GM18907 (cell line): ENCODE measurements around the gene DNAAF5.

Experiments
- ATAC-seq: cut with Tn5 transposase; IDR thresholded peaks from one replicate; pipeline ENCODE4 v1.9.1; 2021; ENCODE audit warnings: mild to moderate bottlenecking, moderate library complexity; ENCODE audit not compliant: unreplicated experiment

The DNAAF5 gene

GRCh38 chr7:726084-726853 lies at the start of gene DNAAF5:
DNAAF5 (plus strand) TSS chr7:726699; CDS start chr7:726721, 22 bp downstream.
- peak; percentile 82 for ATAC-seq

- ATAC-seq = no peak
These were observed 49.5 kb upstream of the DNAAF5 start for GRCh38 chr7:676972-677385.

DNA sequence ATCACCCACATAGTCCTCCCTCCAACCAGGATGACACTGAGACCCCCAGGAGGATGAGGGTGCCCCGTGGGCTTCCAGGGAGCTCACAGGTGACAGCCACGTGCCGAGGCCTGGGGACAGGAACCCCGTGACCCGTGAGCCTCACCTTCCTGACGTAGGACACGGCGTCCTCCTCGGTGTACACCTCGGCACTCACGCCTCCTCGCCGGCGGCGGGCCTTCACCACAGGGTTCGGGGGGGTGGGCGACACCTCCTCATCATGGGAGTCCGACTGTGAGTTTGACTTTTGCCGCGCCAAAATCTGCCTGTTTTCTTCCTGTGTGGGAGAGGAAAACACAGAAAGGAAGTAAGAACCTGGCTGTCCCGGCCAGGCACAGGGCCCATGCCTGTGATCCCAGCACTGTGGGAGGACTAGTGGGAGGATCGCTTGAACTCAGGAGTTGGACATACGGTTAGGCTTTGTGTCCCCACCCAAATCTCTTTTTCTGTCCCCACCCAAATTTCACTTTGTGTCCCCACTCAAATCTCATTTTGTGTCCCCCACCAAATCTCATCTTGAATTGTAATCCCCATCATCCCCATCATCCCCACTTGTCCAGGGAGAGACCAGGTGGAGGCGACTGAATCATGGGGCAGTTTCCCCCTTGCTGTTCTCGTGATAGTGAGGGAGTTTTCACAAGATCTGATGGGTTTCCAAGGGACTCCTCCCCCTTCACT lies 45.9 kb upstream of the DNAAF5 start:
- ATAC-seq = no peak

DNA sequence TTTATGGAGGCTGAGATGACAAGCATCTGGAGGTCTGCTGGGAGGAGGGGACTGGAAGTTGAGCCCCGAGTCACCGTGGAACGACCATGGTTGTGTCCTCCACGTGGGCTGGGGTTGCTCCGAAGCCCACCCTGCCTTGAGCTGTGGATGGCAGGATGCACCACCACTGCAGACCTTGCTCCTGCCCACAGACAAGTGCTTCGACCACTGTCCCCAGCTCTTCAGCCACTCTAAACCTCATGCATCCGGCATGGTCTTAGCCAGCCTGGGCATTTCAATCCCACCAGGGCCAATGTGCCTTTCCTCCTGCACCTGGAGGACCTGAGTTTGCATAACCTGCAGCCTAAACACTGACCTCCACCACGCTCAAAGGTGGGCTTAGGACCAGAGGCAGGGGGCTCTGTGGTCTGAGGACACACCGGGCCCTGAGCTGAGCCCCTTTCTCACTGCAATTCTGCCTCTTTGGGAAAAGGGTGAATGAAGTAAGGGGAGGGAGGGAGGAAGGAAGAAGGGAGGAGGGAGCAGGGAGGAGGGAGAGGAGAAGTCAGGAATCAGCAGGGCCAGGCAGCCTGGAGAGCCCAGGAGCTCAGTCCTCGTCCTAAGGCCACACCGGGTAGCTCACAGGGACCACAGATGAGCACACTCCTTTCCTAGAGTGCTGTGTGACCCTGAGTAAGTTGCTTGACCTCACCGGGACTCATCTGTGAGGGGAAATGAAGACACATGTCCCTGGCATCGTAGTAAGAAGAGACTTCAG lies 44.8 kb upstream of the DNAAF5 start:
- no peak for ATAC-seq

- no peak for ATAC-seq
These were observed 43.7 kb upstream of the DNAAF5 start for GRCh38 chr7:682810-683209.

DNA sequence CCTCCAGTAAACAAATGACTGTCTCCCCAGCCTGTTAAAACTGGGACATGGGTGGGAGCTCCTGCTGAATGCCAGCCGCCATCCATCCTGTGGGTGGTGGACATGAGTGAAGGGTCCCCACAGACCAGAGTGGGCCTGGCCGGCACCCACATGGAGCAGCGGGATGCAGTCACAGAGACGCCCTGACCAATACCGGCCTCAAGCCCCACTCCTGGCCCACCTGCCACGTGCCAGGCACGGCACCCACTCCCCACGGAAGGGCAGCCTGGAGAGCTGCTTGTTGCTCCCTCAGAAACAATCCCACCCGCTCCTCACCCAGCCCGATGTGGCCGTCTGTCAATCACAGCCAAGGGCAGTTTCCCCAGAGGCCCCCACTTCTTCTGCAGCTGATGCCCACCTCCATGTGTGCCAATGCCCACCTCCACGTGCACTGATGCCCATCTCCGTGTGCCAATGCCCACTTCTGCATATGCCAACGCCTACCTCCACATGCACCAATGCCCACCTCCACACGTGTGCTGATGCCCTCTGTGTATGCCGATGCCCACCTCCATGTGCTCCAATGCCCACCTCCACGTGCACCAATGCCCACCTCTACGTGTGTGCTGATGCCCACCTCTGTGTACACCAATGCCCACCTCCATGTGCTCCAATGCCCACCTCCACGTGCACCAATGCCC lies 42.8 kb upstream of the DNAAF5 start:
- ATAC-seq = no peak

GRCh38 chr7:684416-684815 lies 42.1 kb upstream of the DNAAF5 start:
- ATAC-seq = no peak

DNA sequence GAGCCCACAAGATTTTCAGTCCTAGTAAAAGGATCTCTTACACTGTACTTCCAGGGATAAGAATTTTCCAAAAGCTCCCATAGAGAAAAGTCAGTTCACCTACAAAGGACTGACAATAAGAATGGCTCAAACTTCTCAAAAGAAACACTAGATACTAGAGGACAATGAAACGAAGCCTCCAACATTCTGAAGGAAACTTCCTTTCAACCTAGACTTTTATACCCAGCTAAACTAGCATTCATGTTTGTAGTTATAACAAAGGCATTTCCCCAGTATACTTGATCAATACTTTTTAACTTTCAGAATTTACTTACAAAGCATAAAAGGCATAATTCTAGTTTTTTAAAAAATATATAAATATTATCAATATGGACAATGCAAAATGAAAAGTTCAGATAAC lies 41.0 kb upstream of the DNAAF5 start:
- no peak for ATAC-seq

DNA sequence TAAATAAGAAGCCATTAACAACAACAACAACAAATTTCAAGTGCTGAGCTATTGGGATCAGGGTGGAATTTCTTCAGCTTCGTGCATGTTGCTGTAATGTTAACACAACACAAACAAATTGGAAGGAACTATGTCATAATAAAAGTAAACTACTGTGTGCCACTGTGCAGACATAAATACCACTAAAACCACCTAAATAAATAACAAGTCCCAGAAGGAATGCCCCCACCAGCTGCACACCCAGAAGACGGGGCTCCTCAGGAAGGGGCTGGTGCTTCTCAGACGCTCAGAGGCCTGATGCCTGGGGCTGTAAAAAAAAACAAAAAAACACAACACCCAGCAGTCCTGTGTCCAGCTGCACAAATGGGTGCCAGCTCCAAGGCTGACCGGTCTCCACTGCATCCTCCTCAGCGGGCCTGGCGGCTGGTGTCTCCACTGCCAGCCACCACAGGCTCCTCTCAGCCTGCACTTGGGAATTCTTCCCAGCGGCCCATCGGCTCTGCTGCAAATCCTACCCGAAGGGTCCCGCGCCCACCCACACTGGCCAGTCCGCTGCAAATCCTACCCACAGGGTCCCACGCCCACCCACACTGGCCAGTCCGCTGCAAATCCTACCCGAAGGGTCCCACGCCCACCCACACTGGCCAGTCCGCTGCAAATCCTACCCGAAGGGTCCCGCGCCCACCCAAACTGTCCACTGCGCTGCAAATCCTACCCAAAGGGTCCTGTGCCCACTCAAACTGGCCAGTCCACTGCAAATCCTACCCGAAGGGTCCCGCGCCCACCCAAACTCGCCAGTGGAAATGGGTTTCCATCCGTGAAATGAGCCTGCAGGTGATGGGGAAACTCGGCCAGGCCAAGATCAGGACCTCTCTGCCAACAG lies 35.8 kb upstream of the DNAAF5 start:
- ATAC-seq = no peak

GRCh38 chr7:691361-692045 lies 35.0 kb upstream of the DNAAF5 start:
- no peak for ATAC-seq

DNA sequence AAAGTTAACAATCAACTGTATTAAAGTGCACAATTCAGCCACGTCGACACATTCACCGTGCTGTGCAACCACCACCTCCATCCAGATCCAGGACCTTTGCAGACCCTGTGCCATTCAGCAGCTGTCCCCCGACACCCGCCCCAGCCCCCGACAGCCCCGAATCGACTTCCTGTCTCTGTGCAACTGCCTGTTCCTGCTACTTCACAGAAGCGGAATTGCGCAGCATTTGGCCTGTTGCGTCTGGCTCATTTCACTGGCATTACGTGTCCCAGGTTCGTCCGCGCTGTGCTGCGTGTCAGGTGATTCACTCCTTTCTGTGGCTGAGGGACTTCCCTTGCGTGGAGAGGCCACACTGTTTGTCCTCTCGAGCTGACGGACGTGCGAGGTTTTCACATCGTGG lies 33.2 kb upstream of the DNAAF5 start:
- no peak for ATAC-seq

DNA sequence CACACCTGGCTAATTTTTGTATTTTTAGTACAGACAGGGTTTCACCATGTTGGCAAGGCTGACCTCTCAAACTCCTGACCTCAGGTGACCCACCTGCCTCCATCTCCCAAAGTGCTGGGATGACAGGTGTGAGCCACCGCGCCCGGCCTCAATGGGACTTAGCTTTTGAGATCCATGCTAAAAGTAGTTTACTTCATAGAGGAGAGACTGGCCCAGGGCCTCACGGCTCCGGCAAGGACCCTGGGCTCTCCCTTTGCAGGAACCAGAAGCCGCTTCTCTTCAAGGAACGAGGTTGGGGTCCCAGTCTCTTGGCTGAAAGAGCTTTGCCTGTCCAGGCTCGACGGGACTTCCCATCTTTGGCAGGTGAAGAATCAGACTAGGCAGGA lies 30.1 kb upstream of the DNAAF5 start:
- no peak for ATAC-seq

- ATAC-seq = no peak
These were observed 29.5 kb upstream of the DNAAF5 start for GRCh38 chr7:696812-697551.

DNA sequence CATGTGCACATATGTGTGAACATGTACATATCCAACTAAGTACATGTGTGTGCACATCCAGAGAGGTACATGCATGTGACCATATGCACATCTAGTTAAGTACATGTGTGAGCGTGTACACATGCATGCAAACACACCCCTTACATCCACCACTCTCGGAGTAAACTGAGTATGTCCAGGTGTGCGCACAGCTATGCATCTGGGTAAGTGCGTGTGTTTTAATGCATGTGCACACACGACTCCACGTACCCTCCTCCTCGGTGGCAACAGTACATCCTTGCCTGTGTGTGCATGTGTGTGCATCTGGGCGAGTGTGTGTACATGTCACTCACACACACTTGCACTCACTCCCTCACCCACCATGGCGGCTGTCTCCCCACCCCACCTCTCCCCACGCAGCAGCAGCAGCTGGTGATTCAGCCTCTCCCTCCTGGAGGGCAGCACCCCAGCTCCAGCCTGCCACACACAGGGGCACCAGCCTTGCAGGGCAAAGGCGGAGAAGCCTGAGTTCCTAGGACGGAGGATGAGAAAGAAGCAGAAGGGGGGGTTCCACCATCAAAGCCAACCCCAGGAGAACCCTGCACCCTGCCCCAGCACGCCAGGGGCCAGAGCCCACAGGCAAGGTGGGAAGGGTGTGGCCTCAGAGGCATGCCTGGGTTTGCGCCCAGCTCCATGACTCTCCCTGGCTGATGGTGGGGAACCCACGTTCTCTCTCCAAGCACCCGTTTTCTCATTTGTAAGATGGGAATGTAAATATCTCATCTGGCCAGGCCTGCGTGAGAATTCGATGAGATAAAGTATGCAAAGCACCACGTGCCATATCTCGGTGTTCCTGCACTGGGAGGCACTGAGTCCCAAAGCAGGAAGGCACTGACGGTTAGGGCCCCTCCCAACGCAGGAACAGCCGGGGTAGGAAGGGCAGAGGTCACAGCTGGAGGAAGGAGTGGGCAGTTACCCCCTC lies 27.7 kb upstream of the DNAAF5 start:
- ATAC-seq = no peak

GRCh38 chr7:699476-700170 lies 26.9 kb upstream of the DNAAF5 start:
- no peak for ATAC-seq

- ATAC-seq = no peak
These were observed 25.3 kb upstream of the DNAAF5 start for GRCh38 chr7:701086-701671.

- ATAC-seq = no peak
These were observed 23.4 kb upstream of the DNAAF5 start for GRCh38 chr7:703049-703448.
